Thoracic aorta (tissue), 2 donors: ENCODE results near the gene PROSER3. TPM values are rescaled to one million over a fixed set of nuclear protein-coding genes. Genes with fewer than 3 reads are reported as not detected.

Experiments
- ATAC-seq: fragments of 150-250 bp; one replicate; pipeline ENCODE4 v1.8.0; 2017; ENCODE audit warnings: low read depth; ENCODE audit not compliant: insufficient number of reproducible peaks, low FRiP score
- DNase-seq: peaks from one replicate; pipeline ENCODE4 v3.0.0-alpha.2; 2020; ENCODE audit warnings: low spot score
- H3K27ac ChIP-seq, 2 donors: fragments of 200-600 bp; sonication (generic); 1 replicate in 1 of 2; 2 replicates in 1 of 2; pipeline ENCODE4 v1.5.1; 2016; ENCODE audit warnings: mild to moderate bottlenecking in 2 of 2, moderate library complexity in 2 of 2
- H3K27me3 ChIP-seq: fragments of 200-600 bp; sonication (generic); replicated peaks from 2 replicates; pipeline ENCODE4 v1.6.0; 2016; ENCODE audit warnings: mild to moderate bottlenecking; ENCODE audit not compliant: insufficient read depth
- H3K36me3 ChIP-seq: fragments of 200-600 bp; sonication (generic); one replicate; pipeline ENCODE4 v1.5.1; 2016
- H3K4me1 ChIP-seq, 2 donors: fragments of 200-600 bp; sonication (generic); 1 replicate in 1 of 2; 2 replicates in 1 of 2; pipeline versions ENCODE4 v1.5.1 to v1.6.0; 2016; ENCODE audit warnings: low read depth in 2 of 2, mild to moderate bottlenecking in 1 of 2; ENCODE audit not compliant: control insufficient read depth in 1 of 2
- H3K4me3 ChIP-seq: fragments of 200-600 bp; sonication (generic); 2 replicates; pipeline ENCODE4 v1.5.1; 2016; ENCODE audit warnings: mild to moderate bottlenecking
- H3K9me3 ChIP-seq: fragments of 200-600 bp; sonication (generic); 2 replicates; pipeline ENCODE4 v1.5.1; 2016
- total RNA-seq, 2 donors: library from RNA; depleted of rRNA; stranded (reverse); fragments of >200 nt; gene quantifications; one replicate each; pipeline versions ENCODE4 v1.1.0 to v1.2.3, GENCODE V29; 2016
- TF ChIP-seq, protein P1 (sequence below): fragments of 200-600 bp; sonication (generic); IDR thresholded peaks from one replicate; pipeline ENCODE4 v1.5.1; 2019; ENCODE audit warnings: antibody characterized with exemption

Gene PROSER3
- total RNA-seq, 2 donors from 2014 or later, result 11.1 to 16.6 TPM

DNA sequence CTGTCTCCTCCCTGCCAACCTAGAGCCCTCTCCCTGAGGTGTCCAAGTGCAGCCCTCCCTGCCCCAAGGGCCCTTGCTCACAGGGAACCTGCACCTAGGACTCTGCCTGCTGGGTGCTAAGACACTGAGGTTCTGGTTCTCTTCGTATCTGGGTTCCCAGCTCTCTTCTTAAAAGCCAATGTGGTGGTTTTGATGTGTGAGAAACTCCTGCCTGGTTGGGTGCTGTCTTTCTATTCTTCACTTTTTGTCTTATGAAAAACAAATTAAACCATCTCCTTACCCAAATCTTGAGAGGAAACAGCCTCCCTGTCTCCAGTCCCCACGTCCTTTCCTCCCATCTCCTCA, 44.5 kb upstream of the PROSER3 start:
- peaks cover 7 to 10% of the 10 kb centered on the region in 2 donors for H3K4me1 ChIP-seq
- H3K36me3 ChIP-seq, result no peaks in the 10 kb centered on the region
- no peak overlapping the region for H3K27ac ChIP-seq
- DNase-seq, result no peak
- ATAC-seq, result no peak
- TF ChIP-seq, protein P1, sequence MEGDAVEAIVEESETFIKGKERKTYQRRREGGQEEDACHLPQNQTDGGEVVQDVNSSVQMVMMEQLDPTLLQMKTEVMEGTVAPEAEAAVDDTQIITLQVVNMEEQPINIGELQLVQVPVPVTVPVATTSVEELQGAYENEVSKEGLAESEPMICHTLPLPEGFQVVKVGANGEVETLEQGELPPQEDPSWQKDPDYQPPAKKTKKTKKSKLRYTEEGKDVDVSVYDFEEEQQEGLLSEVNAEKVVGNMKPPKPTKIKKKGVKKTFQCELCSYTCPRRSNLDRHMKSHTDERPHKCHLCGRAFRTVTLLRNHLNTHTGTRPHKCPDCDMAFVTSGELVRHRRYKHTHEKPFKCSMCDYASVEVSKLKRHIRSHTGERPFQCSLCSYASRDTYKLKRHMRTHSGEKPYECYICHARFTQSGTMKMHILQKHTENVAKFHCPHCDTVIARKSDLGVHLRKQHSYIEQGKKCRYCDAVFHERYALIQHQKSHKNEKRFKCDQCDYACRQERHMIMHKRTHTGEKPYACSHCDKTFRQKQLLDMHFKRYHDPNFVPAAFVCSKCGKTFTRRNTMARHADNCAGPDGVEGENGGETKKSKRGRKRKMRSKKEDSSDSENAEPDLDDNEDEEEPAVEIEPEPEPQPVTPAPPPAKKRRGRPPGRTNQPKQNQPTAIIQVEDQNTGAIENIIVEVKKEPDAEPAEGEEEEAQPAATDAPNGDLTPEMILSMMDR, result no peak
- H3K9me3 ChIP-seq, result no peaks in the 10 kb centered on the region
- H3K4me3 ChIP-seq, result no peak overlapping the region
- H3K27me3 ChIP-seq, result no peaks in the 10 kb centered on the region

DNA sequence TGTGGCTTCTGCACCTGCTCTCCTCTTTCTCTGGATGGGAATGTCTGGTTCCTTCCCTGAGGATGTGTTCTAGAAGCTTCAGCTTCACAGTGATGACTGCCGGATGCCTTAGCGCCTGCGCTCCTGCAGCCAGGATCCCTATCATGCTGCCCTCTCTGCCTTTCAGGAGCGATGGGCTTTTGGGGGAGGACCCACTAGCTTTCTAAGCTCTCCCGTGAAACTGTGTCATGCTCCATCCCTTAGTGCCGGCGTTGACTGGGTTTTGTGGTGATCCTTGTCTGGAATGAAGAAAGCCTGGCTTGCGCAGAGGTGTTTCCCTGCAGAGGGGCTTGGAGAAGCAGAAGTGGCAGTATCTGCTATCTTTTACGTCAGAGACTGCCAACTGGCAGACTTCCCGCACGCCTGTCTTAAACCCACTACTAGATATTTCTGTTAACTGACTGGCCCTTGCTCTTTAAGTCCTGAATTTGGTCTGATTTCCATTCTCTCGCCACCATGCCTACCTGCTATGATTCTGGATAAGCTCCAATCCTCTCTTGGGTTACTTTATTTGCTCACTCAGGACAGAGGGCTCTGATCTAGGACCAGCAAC, 44.0 kb upstream of the PROSER3 start:
- H3K27me3 ChIP-seq, result no peaks in the 10 kb centered on the region
- no peaks in the 10 kb centered on the region for H3K9me3 ChIP-seq
- no peak overlapping the region for H3K4me3 ChIP-seq
- DNase-seq, result no peak
- no peak for ATAC-seq
- no peak overlapping the region for H3K27ac ChIP-seq
- peaks cover 9 to 15% of the 10 kb centered on the region in 2 donors for H3K4me1 ChIP-seq
- TF ChIP-seq, protein P1, result no peak
- H3K36me3 ChIP-seq, result no peaks in the 10 kb centered on the region

DNA sequence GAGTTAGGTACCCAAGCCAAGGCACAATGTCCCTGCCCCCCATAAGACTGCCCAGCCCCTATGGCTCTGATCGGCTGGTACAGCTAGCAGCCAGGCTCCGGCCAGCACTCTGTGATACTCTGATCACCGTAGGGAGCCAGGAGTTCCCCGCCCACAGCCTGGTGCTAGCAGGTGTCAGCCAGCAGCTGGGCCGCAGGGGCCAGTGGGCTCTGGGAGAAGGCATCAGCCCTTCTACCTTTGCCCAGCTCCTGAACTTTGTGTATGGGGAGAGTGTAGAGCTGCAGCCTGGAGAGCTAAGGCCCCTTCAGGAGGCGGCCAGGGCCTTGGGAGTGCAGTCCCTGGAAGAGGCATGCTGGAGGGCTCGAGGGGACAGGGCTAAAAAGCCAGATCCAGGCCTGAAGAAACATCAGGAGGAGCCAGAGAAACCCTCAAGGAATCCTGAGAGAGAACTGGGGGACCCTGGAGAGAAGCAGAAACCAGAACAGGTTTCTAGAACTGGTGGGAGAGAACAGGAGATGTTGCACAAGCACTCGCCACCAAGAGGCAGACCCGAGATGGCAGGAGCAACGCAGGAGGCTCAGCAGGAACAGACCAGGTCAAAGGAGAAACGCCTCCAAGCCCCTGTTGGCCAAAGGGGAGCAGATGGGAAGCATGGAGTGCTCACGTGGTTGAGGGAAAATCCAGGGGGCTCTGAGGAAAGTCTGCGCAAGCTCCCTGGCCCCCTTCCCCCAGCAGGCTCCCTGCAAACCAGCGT, 43.2 kb upstream of the PROSER3 start:
- H3K9me3 ChIP-seq, result no peaks in the 10 kb centered on the region
- no peaks in the 10 kb centered on the region for H3K27me3 ChIP-seq
- H3K27ac ChIP-seq, result no peak overlapping the region
- DNase-seq (no peak), ATAC-seq (no peak)
- TF ChIP-seq, protein P1, result no peak
- H3K4me1 ChIP-seq, result peaks cover 16 to 23% of the 10 kb centered on the region in 2 donors
- no peaks in the 10 kb centered on the region for H3K36me3 ChIP-seq
- H3K4me3 ChIP-seq, result no peak overlapping the region

DNA sequence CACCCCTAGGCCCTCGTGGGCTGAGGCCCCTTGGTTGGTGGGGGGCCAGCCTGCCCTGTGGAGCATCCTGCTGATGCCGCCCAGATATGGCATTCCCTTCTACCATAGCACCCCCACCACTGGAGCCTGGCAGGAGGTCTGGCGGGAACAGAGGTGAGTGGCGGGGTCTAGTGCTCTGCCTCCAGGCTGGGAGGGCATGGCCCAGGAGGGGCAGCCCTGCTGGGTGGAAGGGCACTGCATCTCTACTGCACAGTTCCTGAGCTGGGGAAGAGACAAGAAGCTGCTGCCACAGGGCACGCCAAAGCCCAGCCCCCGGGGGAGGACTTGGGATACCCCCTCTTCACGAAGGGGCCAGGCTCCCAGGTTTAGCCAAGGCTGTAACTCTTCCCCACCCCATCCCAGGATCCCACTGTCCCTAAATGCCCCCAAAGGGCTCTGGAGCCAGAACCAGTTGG, 42.6 kb upstream of the PROSER3 start:
- DNase-seq (no peak), ATAC-seq (no peak)
- Histone ChIP-seq H3K9me3 (no peaks in the 10 kb centered on the region), H3K27me3 (no peaks in the 10 kb centered on the region), H3K4me3 (no peak overlapping the region), H3K36me3 (no peaks in the 10 kb centered on the region), H3K27ac (no peak overlapping the region), H3K4me1 (peaks cover 16 to 26% of the 10 kb centered on the region in 2 donors)
- TF ChIP-seq, protein P1, result no peak

DNA sequence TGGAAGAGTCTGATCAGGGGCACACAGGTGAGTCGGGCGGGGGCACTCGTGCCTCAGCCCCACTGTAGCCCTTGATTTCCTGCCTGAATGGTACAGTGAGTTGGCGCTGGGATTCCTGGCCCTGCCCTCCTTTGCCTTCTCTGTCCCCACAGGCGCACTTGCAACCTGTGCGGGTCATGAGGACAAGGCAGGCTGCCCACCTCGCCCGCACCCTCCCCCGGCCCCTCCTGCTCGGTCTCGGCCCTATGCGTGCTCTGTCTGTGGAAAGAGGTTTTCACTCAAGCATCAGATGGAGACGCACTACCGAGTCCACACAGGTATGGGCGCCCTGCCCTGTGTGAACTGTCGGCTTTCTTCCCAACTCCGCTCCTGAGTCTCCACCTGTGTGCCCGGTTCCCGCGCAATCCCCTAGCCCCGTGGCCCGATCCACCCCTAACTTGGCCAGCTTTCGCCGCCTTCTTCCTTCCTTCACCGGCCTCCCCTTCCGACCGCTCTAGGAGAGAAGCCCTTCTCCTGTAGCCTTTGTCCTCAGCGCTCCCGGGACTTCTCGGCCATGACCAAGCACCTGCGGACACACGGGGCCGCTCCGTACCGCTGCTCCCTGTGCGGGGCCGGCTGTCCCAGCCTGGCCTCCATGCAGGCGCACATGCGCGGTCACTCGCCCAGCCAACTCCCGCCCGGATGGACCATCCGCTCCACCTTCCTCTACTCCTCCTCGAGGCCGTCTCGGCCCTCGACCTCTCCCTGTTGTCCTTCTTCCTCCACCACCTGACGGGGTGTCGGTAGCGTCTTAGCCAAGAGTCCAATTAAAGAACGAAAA, 41.8 kb upstream of the PROSER3 start:
- DNase-seq (no peak), ATAC-seq (no peak)
- Histone ChIP-seq H3K27ac (peak overlapping the region; percentile 60 to 74), H3K9me3 (no peaks in the 10 kb centered on the region), H3K27me3 (no peaks in the 10 kb centered on the region), H3K36me3 (peaks cover 5% of the 10 kb centered on the region), H3K4me1 (peaks cover 16 to 26% of the 10 kb centered on the region in 2 donors), H3K4me3 (peak overlapping the region; percentile 82)
- TF ChIP-seq, protein P1, result no peak
